Measurements from ENCODE around the gene KLHL4. TPM values are rescaled to one million over a fixed set of nuclear protein-coding genes. Genes with fewer than 3 reads are reported as not detected.

KLHL4 gene
- total and polyA plus RNA-seq, 2 of the 8 experiments (the other 6 are each of a cell fraction or from before 2014, with no cell fraction given), result 8.8 to 16.0 TPM

- POLR2A ChIA-PET (ENCODE audit: partially characterized antibody), result no interaction called here
- no peak overlapping the region for H3K56ac ChIP-seq (replicated peaks; ENCODE audit: insufficient read length, low read depth, low read length)
- no peaks in the 10 kb centered on the region for H3K36me3 ChIP-seq (ENCODE audit: control insufficient read depth in 2 of 4, insufficient read depth in 4 of 4, low read length in 3 of 4)
- H2AK5ac ChIP-seq (ENCODE audit: low read depth, low read length), result no peak overlapping the region
- H4K91ac ChIP-seq (replicated peaks; ENCODE audit: insufficient read length, low read length), result no peak overlapping the region
- H3K9ac ChIP-seq (replicated peaks in 1 of 4; ENCODE audit: extremely low read depth in 1 of 4, low read depth in 3 of 4, low read length in 3 of 4), result peak overlapping the region in 1 of 4 experiments; percentile 32; a peak in 1 of 7 replicates
- no peaks in the 10 kb centered on the region for H3K4me1 ChIP-seq (replicated peaks in 1 of 4; ENCODE audit: control insufficient read depth in 3 of 4, insufficient read depth in 4 of 4, low read length in 3 of 4)
- H2BK20ac ChIP-seq (ENCODE audit: low read length), result no peak overlapping the region
- WGBS, 2 experiments (ENCODE audit: extremely low coverage in 1 of 2, insufficient coverage in 1 of 2, insufficient read length in 1 of 2, insufficient replicate concordance in 2 of 2, low coverage in 1 of 2, low lambda C conversion rate in 2 of 2, missing lambda C conversion rate in 1 of 2), result 14% methylated on average over 6 of the region's 6 CpGs; no CpG with 5 or more reads in 1 of the 2 experiments
- no peaks in the 10 kb centered on the region for H4K20me1 ChIP-seq (replicated peaks in 1 of 2; ENCODE audit: control insufficient read depth in 1 of 2, insufficient read depth in 2 of 2, low read length in 2 of 2)
- no peak overlapping the region for H2BK15ac ChIP-seq (ENCODE audit: low read length)
- DNase-seq (ENCODE audit: low read depth in 1 of 2, low spot score in 2 of 2), result no peak
- no peaks in the 10 kb centered on the region for H3K27me3 ChIP-seq (replicated peaks in 1 of 4; ENCODE audit: control insufficient read depth in 3 of 4, extremely low read depth in 1 of 4, insufficient read depth in 3 of 4, low read length in 3 of 4)
- H3K4ac ChIP-seq (replicated peaks; ENCODE audit: insufficient read length, low read depth, low read length), result no peak overlapping the region
- H2BK5ac ChIP-seq (ENCODE audit: low read depth, low read length), result no peak overlapping the region
- no peaks in the 10 kb centered on the region for H3K79me1 ChIP-seq (ENCODE audit: low read depth, low read length)
- no peak overlapping the region for H3K23ac ChIP-seq (ENCODE audit: insufficient read length)
- FAIRE-seq, result no peak
- no peak overlapping the region for H3K18ac ChIP-seq (ENCODE audit: extremely low read depth, low read length)
- no peak overlapping the region for H2AFZ ChIP-seq (ENCODE audit: low read length)
- no peak overlapping the region for H4K8ac ChIP-seq (ENCODE audit: extremely low read depth, insufficient read depth, low read length)
- peak overlapping the region; percentile 47 to 72 (median 58) for H3K4me3 ChIP-seq (ENCODE audit: extremely low read depth in 1 of 4, insufficient read depth in 2 of 4, low read depth in 3 of 4, low read length in 4 of 4)
- 0 out of 2 replicates have a peak, but pooled peaks cover 2% of the 10 kb centered on the region for H3K23me2 ChIP-seq (ENCODE audit: low read depth, low read length)
- H2BK12ac ChIP-seq (ENCODE audit: low read depth, low read length), result no peak overlapping the region
- H3K14ac ChIP-seq (ENCODE audit: insufficient read length), result no peak overlapping the region
- H3K27ac ChIP-seq (ENCODE audit: low read depth, low read length), result no peak overlapping the region
- H2BK120ac ChIP-seq (replicated peaks; ENCODE audit: low read depth, low read length), result no peak overlapping the region
- no peak overlapping the region for H4K5ac ChIP-seq (ENCODE audit: insufficient read length, low read depth, low read length)
- H3K4me2 ChIP-seq (ENCODE audit: insufficient read depth in 1 of 2, low read depth in 2 of 2, low read length in 2 of 2), result peak overlapping the region; percentile 53 to 60; a peak in 3 of 4 replicates
- no peak for TF ChIP-seq GABPA (IDR thresholded peaks at IDR 0.05; ENCODE audit: borderline replicate concordance, insufficient read depth, low read length)
- TF ChIP-seq SUZ12 (IDR thresholded peaks at IDR 0.05; ENCODE audit: low read length), result no peak
- no peak for TF ChIP-seq SP4 (IDR thresholded peaks at IDR 0.05; ENCODE audit: low read length)
- TF ChIP-seq POU5F1 (IDR thresholded peaks at IDR 0.05; ENCODE audit: low read depth, low read length), result no peak
- no peak for TF ChIP-seq HDAC2 (IDR thresholded peaks at IDR 0.05; ENCODE audit: borderline replicate concordance in 1 of 2, low read depth in 2 of 2, low read length in 2 of 2)
- CTCF ChIA-PET (ENCODE audit: partially characterized antibody), result no interaction called here
- H3K9me3 ChIP-seq (ENCODE audit: insufficient read depth in 2 of 2, low read depth in 1 of 2, low read length in 1 of 2), result no peaks in the 10 kb centered on the region
- H3K79me2 ChIP-seq (ENCODE audit: control insufficient read depth in 1 of 2, insufficient read depth in 2 of 2, low read length in 2 of 2), result peaks cover 0 to 43% of the 10 kb centered on the region in 2 experiments; a peak in 2 of 4 replicates
These were observed 902 bp downstream of the KLHL4 start for GRCh38 chrX:87518504-87518903.
